Dermis microvascular lymphatic vessel endothelial cell (primary cell): ENCODE measurements around the gene PIP5K1C. TPM values are rescaled to one million over a fixed set of nuclear protein-coding genes. Genes with fewer than 3 reads are reported as not detected.
"Not testable (repeated sequence)": the region's sequence is repeated elsewhere in the genome, so short reads cannot be mapped to it uniquely, and the experiment has no call there.

Experiments used
- DNase-seq, 2 donors: peaks; one replicate each; pipeline versions ENCODE4 v3.0.0 to v3.0.0-alpha.2; 2010; ENCODE audit warnings: low read depth in 2 of 2
- total RNA-seq: library from RNA; depleted of rRNA; stranded (reverse); fragments of >200 nt; gene quantifications from 2 replicates; pipeline ENCODE4 v1.2.1, GENCODE V29; 2014

PIP5K1C gene
- total RNA-seq, 1 donor from 2014 or later = 19.4 TPM

GRCh38 chr19:3628766-3629165 is 71.5 kb downstream of the PIP5K1C start:
- not testable (repeated sequence) for DNase-seq

GRCh38 chr19:3627351-3627723 is 72.9 kb downstream of the PIP5K1C start:
- DNase-seq = no peak

GRCh38 chr19:3626473-3627350 is 73.6 kb downstream of the PIP5K1C start, which contains the start of gene CACTIN:
CACTIN (minus strand) TSS chr19:3626790; CDS start chr19:3626762, 28 bp downstream.
- peak; percentile 91 to 98 for DNase-seq

GRCh38 chr19:3625996-3626472 is 74.2 kb downstream of the PIP5K1C start:
- no peak for DNase-seq

- DNase-seq = no peak
These were observed 76.6 kb downstream of the PIP5K1C start for GRCh38 chr19:3623716-3624115.

- no peak for DNase-seq
These were observed 78.0 kb downstream of the PIP5K1C start for GRCh38 chr19:3622224-3622623.

GRCh38 chr19:3621689-3622088 is 78.6 kb downstream of the PIP5K1C start:
- no peak for DNase-seq

- DNase-seq = no peak
These were observed 79.3 kb downstream of the PIP5K1C start for GRCh38 chr19:3620817-3621547.

GRCh38 chr19:3620145-3620816 is 80.0 kb downstream of the PIP5K1C start:
- no peak for DNase-seq

- DNase-seq = no peak
These were observed 80.6 kb downstream of the PIP5K1C start for GRCh38 chr19:3619631-3620012.

GRCh38 chr19:3618811-3619630 is 81.2 kb downstream of the PIP5K1C start:
- no peak for DNase-seq

GRCh38 chr19:3618144-3618810 is 82.0 kb downstream of the PIP5K1C start:
- peak; percentile 43 to 61 for DNase-seq

GRCh38 chr19:3617463-3617862 is 82.8 kb downstream of the PIP5K1C start:
- DNase-seq = no peak

- no peak for DNase-seq
These were observed 84.6 kb downstream of the PIP5K1C start for GRCh38 chr19:3615524-3616135.

- no peak for DNase-seq
These were observed 85.3 kb downstream of the PIP5K1C start for GRCh38 chr19:3614858-3615505.

- no peak for DNase-seq
These were observed 86.2 kb downstream of the PIP5K1C start for GRCh38 chr19:3613818-3614661.

- no peak for DNase-seq
These were observed 87.1 kb downstream of the PIP5K1C start for GRCh38 chr19:3612901-3613741.

- no peak for DNase-seq
These were observed 87.9 kb downstream of the PIP5K1C start for GRCh38 chr19:3612330-3612729.
